NB4 (cell line): ENCODE measurements around the gene SCYGR4.

Experiments used
- DNase-seq: peaks from one replicate; pipeline ENCODE4 v3.0.0; 2010; ENCODE audit warnings: low read depth
- H3K4me3 ChIP-seq: one replicate; pipeline ENCODE4 v1.5.1; 2011; ENCODE audit warnings: mild to moderate bottlenecking, low read depth, low read length, moderate library complexity
- CTCF ChIP-seq: IDR thresholded peaks from one replicate; pipeline ENCODE4 v1.5.1; 2012; ENCODE audit warnings: low read depth, low read length
- MAX ChIP-seq: IDR thresholded peaks from 2 replicates; pipeline ENCODE4 v1.6.1; 2011; ENCODE audit warnings: low read depth, low read length
- MYC ChIP-seq: IDR thresholded peaks from 2 replicates; pipeline ENCODE4 v1.6.1; 2011; ENCODE audit warnings: low read depth, low read length
- POLR2A ChIP-seq: IDR thresholded peaks from 2 replicates; pipeline ENCODE4 v1.6.1; 2011; ENCODE audit warnings: mild to moderate bottlenecking; ENCODE audit not compliant: insufficient read length; ENCODE audit errors: extremely low read depth

Gene SCYGR4

GRCh38 chr2:227617316-227618230, at the start of gene SCYGR4:
TSS of gene SCYGR4 (plus strand) at chr2:227617498. CDS start at chr2:227617498, 0 bp downstream.
- TF ChIP-seq CTCF (no peak), POLR2A (no peak), MAX (no peak), MYC (no peak)
- H3K4me3 ChIP-seq: no peak within 1 kb of the TSS
- DNase-seq: no peak

GRCh38 chr2:227568852-227569169, 48.5 kb upstream of the SCYGR4 start:
- no peak for DNase-seq
- TF ChIP-seq CTCF: no peak
- TF ChIP-seq MAX: no peak
- no peak for TF ChIP-seq POLR2A
- no peak for TF ChIP-seq MYC
- no peak overlapping the region for H3K4me3 ChIP-seq

- no peak overlapping the region for H3K4me3 ChIP-seq
- TF ChIP-seq MAX (no peak), POLR2A (no peak), CTCF (no peak), MYC (no peak)
- DNase-seq: no peak
Measured at GRCh38 chr2:227570615-227571014, 46.7 kb upstream of the SCYGR4 start.

GRCh38 chr2:227576110-227576509, 41.2 kb upstream of the SCYGR4 start:
- no peak for DNase-seq
- no peak for TF ChIP-seq POLR2A
- TF ChIP-seq MAX: no peak
- no peak overlapping the region for H3K4me3 ChIP-seq

- TF ChIP-seq MYC: no peak
- no peak for TF ChIP-seq CTCF
- no peak for TF ChIP-seq MAX
- no peak for TF ChIP-seq POLR2A
- H3K4me3 ChIP-seq: no peak overlapping the region
- no peak for DNase-seq
Measured at GRCh38 chr2:227576812-227577211, 40.5 kb upstream of the SCYGR4 start.

GRCh38 chr2:227577555-227577954, 39.7 kb upstream of the SCYGR4 start:
- DNase-seq: no peak
- no peak overlapping the region for H3K4me3 ChIP-seq
- no peak for TF ChIP-seq MAX
- no peak for TF ChIP-seq CTCF
- no peak for TF ChIP-seq POLR2A
- no peak for TF ChIP-seq MYC
